Smooth muscle cell (in vitro differentiated cells): ENCODE data around the gene MAGEB6. TPM values are rescaled to one million over a fixed set of nuclear protein-coding genes. Genes with fewer than 3 reads are reported as not detected.

Experiments
- DNase-seq: peaks from one replicate; lab custom pipeline; 2025; ENCODE audit not compliant: unreplicated experiment; lab: John Stamatoyannopoulos, UW
- H2AFZ ChIP-seq: fragments of 200-600 bp; sonication (generic); 2 replicates; pipeline ENCODE4 v1.6.0; 2016; ENCODE audit warnings: antibody characterized with exemption, low read depth, mild to moderate bottlenecking
- H3F3A ChIP-seq: fragments of 200-600 bp; sonication (generic); 2 replicates; pipeline ENCODE4 v1.6.0; 2017; ENCODE audit warnings: antibody characterized with exemption, low read depth
- H3K27ac ChIP-seq: fragments of 200-600 bp; sonication (generic); 2 replicates; pipeline ENCODE4 v1.5.1; 2016; ENCODE audit warnings: low read depth, mild to moderate bottlenecking
- H3K27me3 ChIP-seq: fragments of 200-600 bp; sonication (generic); 2 replicates; pipeline ENCODE4 v1.6.1; 2016; ENCODE audit warnings: low read depth, mild to moderate bottlenecking
- H3K36me3 ChIP-seq: fragments of 200-600 bp; sonication (generic); 2 replicates; pipeline ENCODE4 v1.5.1; 2016; ENCODE audit warnings: low read depth
- H3K4me1 ChIP-seq: fragments of 200-600 bp; sonication (generic); 2 replicates; pipeline ENCODE4 v1.5.1; 2016; ENCODE audit warnings: low read depth
- H3K4me2 ChIP-seq: fragments of 200-600 bp; sonication (generic); 2 replicates; pipeline ENCODE4 v1.6.0; 2016; ENCODE audit warnings: mild to moderate bottlenecking
- H3K4me3 ChIP-seq: fragments of 200-600 bp; sonication (generic); 2 replicates; pipeline ENCODE4 v1.5.1; 2016; ENCODE audit warnings: mild to moderate bottlenecking
- H3K79me2 ChIP-seq: fragments of 200-600 bp; sonication (generic); 2 replicates; pipeline ENCODE4 v1.6.0; 2016; ENCODE audit warnings: low read depth, mild to moderate bottlenecking
- H3K9ac ChIP-seq: fragments of 200-600 bp; sonication (generic); 2 replicates; pipeline ENCODE4 v1.6.0; 2016; ENCODE audit warnings: low read depth
- H3K9me3 ChIP-seq: fragments of 200-600 bp; sonication (generic); replicated peaks from 2 replicates; pipeline ENCODE4 v1.5.1; 2016; ENCODE audit warnings: low read depth
- H4K20me1 ChIP-seq: fragments of 200-600 bp; sonication (generic); 2 replicates; pipeline ENCODE4 v1.6.0; 2016; ENCODE audit warnings: low read depth
- CTCF ChIP-seq: fragments of 200-600 bp; sonication (generic); IDR thresholded peaks from 2 replicates; pipeline ENCODE4 v1.5.1; 2017; ENCODE audit warnings: borderline replicate concordance, mild to moderate bottlenecking, antibody characterized with exemption; ENCODE audit not compliant: insufficient read depth, poor library complexity, severe bottlenecking
- WGBS: methylation state at CpG from one replicate; pipeline ENCODE4 v1.1.7; 2016; ENCODE audit warnings: low lambda C conversion rate; 5-methylcytosine and 5-hydroxymethylcytosine counted together
- polyA plus RNA-seq: library from polyadenylated mRNA; unstranded; fragments of >200 nt; fragmentation: Nextera tagmentation; extraction: Ambion mirVana; gene quantifications from 2 replicates; pipeline ENCODE4 v1.2.1, GENCODE V29; 2016
- total RNA-seq: library from RNA; depleted of rRNA; stranded (reverse); fragments of >200 nt; gene quantifications from 2 replicates; pipeline ENCODE4 v1.2.3, GENCODE V29; 2014

The MAGEB6 gene
- total and polyA plus RNA-seq, 2 experiments from 2014 or later = not detected

GRCh38 chrX:26208012-26208411 is 15.8 kb downstream of the MAGEB6 start:
- Histone ChIP-seq H3K4me3 (no peak overlapping the region), H3K9me3 (no peaks in the 10 kb centered on the region), H3K27me3 (no peaks in the 10 kb centered on the region), H3K79me2 (no peaks in the 10 kb centered on the region), H2AFZ (no peak overlapping the region), H4K20me1 (no peaks in the 10 kb centered on the region), H3K36me3 (no peaks in the 10 kb centered on the region), H3K4me2 (no peak overlapping the region), H3F3A (no peaks in the 10 kb centered on the region), H3K4me1 (no peaks in the 10 kb centered on the region), H3K9ac (no peak overlapping the region), H3K27ac (no peak overlapping the region)
- TF ChIP-seq CTCF = no peak
- 66% methylated on average over 3 of the region's 3 CpGs for WGBS
- no peak for DNase-seq

DNA sequence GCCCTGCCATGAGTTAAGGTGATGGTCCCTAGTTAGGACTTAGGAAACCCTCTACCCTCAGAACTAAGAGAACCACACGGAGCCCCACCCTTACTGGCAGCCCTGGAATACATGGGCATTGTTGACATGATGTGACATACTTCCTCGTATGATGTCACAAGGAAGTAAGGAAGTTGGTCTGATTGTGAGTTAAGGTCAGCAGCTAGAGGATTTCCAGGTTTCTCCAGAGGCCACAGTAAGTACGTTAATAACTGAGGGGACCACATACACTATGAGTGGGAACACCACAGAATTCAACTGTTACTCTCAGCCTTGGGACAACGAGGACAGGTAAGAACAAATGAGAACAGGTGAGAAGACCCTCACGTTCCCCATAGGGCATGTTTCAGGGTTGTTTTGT is 23.6 kb downstream of the MAGEB6 start, which contains the start of gene MAGEB5:
TSS of gene MAGEB5 (plus strand) at position 301 of the 400 bp plus-strand sequence. CDS start 1,133 bp downstream, outside the sequence.
- H3K79me2 ChIP-seq = no peaks in the 10 kb centered on the region
- H3K9ac ChIP-seq = no peak within 1 kb of the TSS
- no peaks in the 10 kb centered on the region for H3F3A ChIP-seq
- H3K27me3 ChIP-seq = no peaks in the 10 kb centered on the region
- H3K4me2 ChIP-seq = no peak within 1 kb of the TSS
- H4K20me1 ChIP-seq = no peaks in the 10 kb centered on the region
- H2AFZ ChIP-seq = no peak within 1 kb of the TSS
- H3K4me3 ChIP-seq = no peak within 1 kb of the TSS
- 69% methylated on average over 5 of the region's 5 CpGs for WGBS
- H3K9me3 ChIP-seq = no peaks in the 10 kb centered on the region
- no peak for TF ChIP-seq CTCF
- no peak for DNase-seq
- H3K36me3 ChIP-seq = no peaks in the 10 kb centered on the region
- no peaks in the 10 kb centered on the region for H3K4me1 ChIP-seq
- H3K27ac ChIP-seq = no peak within 1 kb of the TSS

DNA sequence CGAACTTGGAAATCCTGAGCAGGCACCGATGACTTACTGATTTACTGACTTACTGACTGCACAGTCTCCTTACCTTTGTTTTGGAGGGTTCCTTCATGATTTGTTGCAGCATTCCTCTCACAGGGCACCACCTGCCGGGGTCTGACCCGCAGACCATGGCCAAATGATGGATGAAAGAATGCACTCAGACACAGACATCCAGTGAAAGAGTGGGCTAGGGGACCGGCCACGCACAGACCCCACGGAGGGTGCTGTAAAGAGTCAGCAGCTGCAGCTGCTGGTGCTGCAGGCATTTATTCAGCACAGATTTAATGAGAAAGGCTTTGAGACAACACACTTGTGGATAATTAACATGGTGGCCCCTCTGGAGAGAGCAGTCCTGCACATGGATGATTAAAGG is 27.1 kb downstream of the MAGEB6 start:
- H3K27me3 ChIP-seq = no peaks in the 10 kb centered on the region
- no peaks in the 10 kb centered on the region for H3K79me2 ChIP-seq
- no peaks in the 10 kb centered on the region for H3K9me3 ChIP-seq
- H3F3A ChIP-seq = no peaks in the 10 kb centered on the region
- no peak overlapping the region for H2AFZ ChIP-seq
- H3K4me1 ChIP-seq = no peaks in the 10 kb centered on the region
- H3K9ac ChIP-seq = no peak overlapping the region
- DNase-seq = no peak
- no peak for TF ChIP-seq CTCF
- no peak overlapping the region for H3K4me2 ChIP-seq
- no peaks in the 10 kb centered on the region for H3K36me3 ChIP-seq
- 71% methylated on average over 7 of the region's 7 CpGs for WGBS
- H3K4me3 ChIP-seq = no peak overlapping the region
- H4K20me1 ChIP-seq = no peaks in the 10 kb centered on the region
- H3K27ac ChIP-seq = no peak overlapping the region

DNA sequence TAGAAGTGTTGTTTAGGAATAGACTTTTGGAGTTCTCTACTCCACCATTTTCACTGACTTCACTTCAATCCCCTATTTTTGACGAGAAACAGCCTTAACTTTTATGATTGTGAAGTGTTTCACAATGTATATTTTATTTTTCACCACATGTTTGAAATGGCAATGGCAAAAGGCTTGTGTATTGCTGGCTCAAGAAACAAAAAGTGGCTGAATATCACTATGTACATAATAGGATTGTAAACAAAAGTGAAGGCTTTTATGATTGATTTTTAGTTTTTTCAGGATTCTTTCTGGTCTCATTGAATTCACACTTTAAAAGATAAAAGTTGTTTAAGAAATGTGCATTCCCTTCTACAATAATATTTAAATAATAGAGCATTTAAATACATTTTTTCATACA is 41.9 kb downstream of the MAGEB6 start:
- Histone ChIP-seq H2AFZ (no peak overlapping the region), H3K9ac (no peak overlapping the region), H3K27ac (no peak overlapping the region), H4K20me1 (no peaks in the 10 kb centered on the region), H3K27me3 (no peaks in the 10 kb centered on the region), H3K9me3 (no peaks in the 10 kb centered on the region), H3K4me2 (no peak overlapping the region), H3F3A (no peaks in the 10 kb centered on the region), H3K36me3 (no peaks in the 10 kb centered on the region), H3K4me1 (no peaks in the 10 kb centered on the region), H3K4me3 (no peak overlapping the region), H3K79me2 (no peaks in the 10 kb centered on the region)
- no peak for TF ChIP-seq CTCF
- 47% methylated on average over 1 of the region's 1 CpG for WGBS
- DNase-seq = no peak
